Measurements from ENCODE around the gene USP34.
"Not testable (repeated sequence)": the region's sequence is repeated elsewhere in the genome, so short reads cannot be mapped to it uniquely, and the experiment has no call there.

USP34 gene

GRCh38 chr2:61470965-61471904 is at the start of gene USP34:
USP34 (minus strand) TSS chr2:61471087; CDS start chr2:61470692, 395 bp downstream.
- peaks cover 5% of the 10 kb centered on the region for H3K36me3 ChIP-seq (ENCODE audit: control insufficient read depth, insufficient read depth, low read length)
- peak within 1 kb of the TSS; percentile 95 for H3K9ac ChIP-seq (ENCODE audit: low read length)
- peak within 1 kb of the TSS; percentile 95 for H3K4me3 ChIP-seq (ENCODE audit: low read length)
- H3K27ac ChIP-seq (ENCODE audit: low read depth, low read length), result peak within 1 kb of the TSS; percentile 98
- H3K27me3 ChIP-seq (ENCODE audit: control insufficient read depth, insufficient read depth, low read length), result no peaks in the 10 kb centered on the region
- no peaks in the 10 kb centered on the region for H3K4me1 ChIP-seq (ENCODE audit: control insufficient read depth, insufficient read depth, low read length)

GRCh38 chr2:61520261-61520660 is 49.4 kb upstream of the USP34 start:
- Histone ChIP-seq H3K36me3 (ENCODE audit: control insufficient read depth, insufficient read depth, low read length) (no peaks in the 10 kb centered on the region), H3K4me1 (ENCODE audit: control insufficient read depth, insufficient read depth, low read length) (no peaks in the 10 kb centered on the region), H3K4me3 (ENCODE audit: low read length) (no peak overlapping the region), H3K27me3 (ENCODE audit: control insufficient read depth, insufficient read depth, low read length) (no peaks in the 10 kb centered on the region), H3K9ac (ENCODE audit: low read length) (no peak overlapping the region), H3K27ac (ENCODE audit: low read depth, low read length) (no peak overlapping the region)

- no peak overlapping the region for H3K27ac ChIP-seq (ENCODE audit: low read depth, low read length)
- H3K4me3 ChIP-seq (ENCODE audit: low read length), result no peak overlapping the region
- H3K36me3 ChIP-seq (ENCODE audit: control insufficient read depth, insufficient read depth, low read length), result peaks cover 3% of the 10 kb centered on the region
- H3K27me3 ChIP-seq (ENCODE audit: control insufficient read depth, insufficient read depth, low read length), result no peaks in the 10 kb centered on the region
- no peaks in the 10 kb centered on the region for H3K4me1 ChIP-seq (ENCODE audit: control insufficient read depth, insufficient read depth, low read length)
- H3K9ac ChIP-seq (ENCODE audit: low read length), result no peak overlapping the region
Measured at GRCh38 chr2:61512768-61513398, 42.0 kb upstream of the USP34 start.

GRCh38 chr2:61510674-61511671 is 40.1 kb upstream of the USP34 start:
- Histone ChIP-seq H3K27ac (ENCODE audit: low read depth, low read length) (no peak overlapping the region), H3K4me1 (ENCODE audit: control insufficient read depth, insufficient read depth, low read length) (no peaks in the 10 kb centered on the region), H3K9ac (ENCODE audit: low read length) (no peak overlapping the region), H3K4me3 (ENCODE audit: low read length) (no peak overlapping the region), H3K27me3 (ENCODE audit: control insufficient read depth, insufficient read depth, low read length) (no peaks in the 10 kb centered on the region), H3K36me3 (ENCODE audit: control insufficient read depth, insufficient read depth, low read length) (peaks cover 3% of the 10 kb centered on the region)

GRCh38 chr2:61504949-61505348 is 34.1 kb upstream of the USP34 start:
- Histone ChIP-seq H3K36me3 (ENCODE audit: control insufficient read depth, insufficient read depth, low read length) (peaks cover 4% of the 10 kb centered on the region), H3K27ac (ENCODE audit: low read depth, low read length) (no peak overlapping the region), H3K4me3 (ENCODE audit: low read length) (no peak overlapping the region), H3K4me1 (ENCODE audit: control insufficient read depth, insufficient read depth, low read length) (no peaks in the 10 kb centered on the region), H3K9ac (ENCODE audit: low read length) (no peak overlapping the region), H3K27me3 (ENCODE audit: control insufficient read depth, insufficient read depth, low read length) (no peaks in the 10 kb centered on the region)

- no peaks in the 10 kb centered on the region for H3K27me3 ChIP-seq (ENCODE audit: control insufficient read depth, insufficient read depth, low read length)
- no peak overlapping the region for H3K4me3 ChIP-seq (ENCODE audit: low read length)
- H3K36me3 ChIP-seq (ENCODE audit: control insufficient read depth, insufficient read depth, low read length), result peaks cover 17% of the 10 kb centered on the region
- H3K9ac ChIP-seq (ENCODE audit: low read length), result no peak overlapping the region
- H3K27ac ChIP-seq (ENCODE audit: low read depth, low read length), result no peak overlapping the region
- no peaks in the 10 kb centered on the region for H3K4me1 ChIP-seq (ENCODE audit: control insufficient read depth, insufficient read depth, low read length)
Measured at GRCh38 chr2:61499060-61499459, 28.2 kb upstream of the USP34 start.

GRCh38 chr2:61493523-61493942 is 22.6 kb upstream of the USP34 start:
- Histone ChIP-seq H3K27ac (ENCODE audit: low read depth, low read length) (no peak overlapping the region), H3K36me3 (ENCODE audit: control insufficient read depth, insufficient read depth, low read length) (peaks cover 30% of the 10 kb centered on the region)

GRCh38 chr2:61492476-61492875 is 21.6 kb upstream of the USP34 start:
- Histone ChIP-seq H3K27me3 (ENCODE audit: control insufficient read depth, insufficient read depth, low read length) (no peaks in the 10 kb centered on the region), H3K4me1 (ENCODE audit: control insufficient read depth, insufficient read depth, low read length) (no peaks in the 10 kb centered on the region), H3K4me3 (ENCODE audit: low read length) (no peak overlapping the region), H3K36me3 (ENCODE audit: control insufficient read depth, insufficient read depth, low read length) (peaks cover 23% of the 10 kb centered on the region), H3K9ac (ENCODE audit: low read length) (no peak overlapping the region), H3K27ac (ENCODE audit: low read depth, low read length) (no peak overlapping the region)

More at GRCh38 chr2:61493523-61493942, 22.6 kb upstream of the USP34 start:
- Histone ChIP-seq H3K27me3 (ENCODE audit: control insufficient read depth, insufficient read depth, low read length) (no peaks in the 10 kb centered on the region), H3K9ac (ENCODE audit: low read length) (no peak overlapping the region), H3K4me1 (ENCODE audit: control insufficient read depth, insufficient read depth, low read length) (no peaks in the 10 kb centered on the region), H3K4me3 (ENCODE audit: low read length) (no peak overlapping the region)

- no peaks in the 10 kb centered on the region for H3K4me1 ChIP-seq (ENCODE audit: control insufficient read depth, insufficient read depth, low read length)
Measured at GRCh38 chr2:61485281-61485680, 14.4 kb upstream of the USP34 start.

GRCh38 chr2:61478086-61478485 is 7.2 kb upstream of the USP34 start:
- Histone ChIP-seq H3K27ac (ENCODE audit: low read depth, low read length) (no peak overlapping the region), H3K9ac (ENCODE audit: low read length) (no peak overlapping the region), H3K36me3 (ENCODE audit: control insufficient read depth, insufficient read depth, low read length) (peaks cover 14% of the 10 kb centered on the region), H3K4me1 (ENCODE audit: control insufficient read depth, insufficient read depth, low read length) (no peaks in the 10 kb centered on the region), H3K4me3 (ENCODE audit: low read length) (no peak overlapping the region), H3K27me3 (ENCODE audit: control insufficient read depth, insufficient read depth, low read length) (no peaks in the 10 kb centered on the region)

More at GRCh38 chr2:61485281-61485680, 14.4 kb upstream of the USP34 start:
- Histone ChIP-seq H3K36me3 (ENCODE audit: control insufficient read depth, insufficient read depth, low read length) (peaks cover 16% of the 10 kb centered on the region), H3K27me3 (ENCODE audit: control insufficient read depth, insufficient read depth, low read length) (no peaks in the 10 kb centered on the region), H3K27ac (ENCODE audit: low read depth, low read length) (no peak overlapping the region), H3K4me3 (ENCODE audit: low read length) (no peak overlapping the region), H3K9ac (ENCODE audit: low read length) (no peak overlapping the region)

- H3K27me3 ChIP-seq (ENCODE audit: control insufficient read depth, insufficient read depth, low read length); H3K4me3 ChIP-seq (ENCODE audit: low read length); H3K9ac ChIP-seq (ENCODE audit: low read length); H3K27ac ChIP-seq (ENCODE audit: low read depth, low read length); H3K4me1 ChIP-seq (ENCODE audit: control insufficient read depth, insufficient read depth, low read length): not testable (repeated sequence)
- H3K36me3 ChIP-seq (ENCODE audit: control insufficient read depth, insufficient read depth, low read length), result peaks cover 12% of the 10 kb centered on the region
Measured at GRCh38 chr2:61476929-61477589, 6.2 kb upstream of the USP34 start.
